ENCODE results near the gene LRRC14B.
"Not testable (repeated sequence)": the region's sequence is repeated elsewhere in the genome, so short reads cannot be mapped to it uniquely, and the experiment has no call there.

The LRRC14B gene

DNA sequence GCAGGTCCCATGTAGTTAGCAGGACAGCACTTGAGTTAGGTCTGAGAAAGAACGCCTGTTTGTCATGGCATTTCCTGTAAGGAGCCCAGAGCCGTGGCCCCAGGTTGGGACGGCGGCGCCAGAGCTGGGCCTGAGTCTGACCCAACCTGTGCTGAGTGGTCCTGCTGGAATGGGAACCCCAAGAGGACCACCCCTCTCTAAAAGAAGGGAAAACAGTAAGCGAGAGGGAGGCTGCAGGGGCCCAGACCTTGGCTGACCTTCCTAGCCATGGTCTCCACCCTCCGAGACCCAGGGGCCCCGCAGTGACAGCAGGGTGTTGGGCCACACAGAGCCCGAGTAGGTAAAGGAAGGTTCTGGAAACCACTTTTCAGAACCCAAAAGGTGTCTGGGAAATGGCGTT, 1.8 kb upstream of the LRRC14B start:
- H3K27ac ChIP-seq, result no peak overlapping the region
- DNase-seq (ENCODE audit: low read depth, low spot score), result no peak

DNA sequence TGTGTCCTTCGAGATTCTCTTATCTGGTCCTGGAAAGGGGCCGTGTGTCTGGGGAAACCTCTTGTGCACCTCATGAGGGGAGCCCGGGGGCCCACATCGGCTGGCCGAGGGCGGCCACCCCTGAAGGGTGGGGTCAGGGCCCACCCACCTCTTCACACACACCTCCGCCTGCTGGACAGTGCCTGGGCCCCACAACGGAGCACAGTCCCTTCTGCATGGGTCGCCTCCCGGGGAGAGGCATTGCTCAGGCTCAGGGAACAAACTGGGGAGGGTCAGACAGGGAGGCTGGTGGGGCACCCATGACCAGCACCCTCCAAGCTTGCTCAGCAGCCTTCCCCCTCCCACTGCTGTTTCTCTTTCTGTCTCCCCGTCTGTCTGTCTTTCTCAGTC, 1.3 kb upstream of the LRRC14B start:
- DNase-seq (ENCODE audit: low read depth, low spot score), result no peak
- H3K27ac ChIP-seq, result no peak overlapping the region

DNA sequence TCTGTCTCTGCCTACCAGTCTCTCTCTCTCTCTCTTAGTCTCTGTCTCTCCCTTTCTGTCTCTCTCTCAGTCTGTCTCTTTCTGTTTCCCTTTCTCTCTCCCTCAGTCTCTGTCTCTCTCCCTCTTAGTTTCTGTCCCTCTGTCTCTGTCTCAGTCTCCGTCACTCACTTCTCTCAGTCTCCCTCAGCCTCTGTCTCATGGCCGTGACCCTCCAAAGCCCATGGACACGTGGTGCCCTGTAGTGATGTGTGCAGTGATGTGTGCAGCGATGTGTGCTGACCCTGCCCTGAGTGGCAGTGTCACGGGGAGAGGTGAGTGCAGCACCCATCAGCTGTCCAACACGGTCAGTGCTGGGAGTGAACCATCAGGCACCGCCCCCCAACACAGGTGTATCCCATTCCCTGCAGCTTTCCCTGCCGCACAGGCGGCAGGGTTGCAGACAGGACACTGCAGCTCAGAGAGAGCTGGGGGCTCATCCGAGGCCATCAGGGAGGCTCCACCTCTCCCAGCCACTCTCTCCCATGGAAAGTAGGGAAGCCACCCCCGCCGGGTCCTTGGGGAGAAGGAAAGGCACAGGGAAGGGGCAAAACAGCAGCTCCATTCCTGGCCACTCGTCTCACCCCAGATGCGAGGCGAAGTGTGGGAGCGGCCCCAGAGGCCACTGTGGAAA, 794 bp upstream of the LRRC14B start:
- DNase-seq (ENCODE audit: low read depth, low spot score), result no peak

DNA sequence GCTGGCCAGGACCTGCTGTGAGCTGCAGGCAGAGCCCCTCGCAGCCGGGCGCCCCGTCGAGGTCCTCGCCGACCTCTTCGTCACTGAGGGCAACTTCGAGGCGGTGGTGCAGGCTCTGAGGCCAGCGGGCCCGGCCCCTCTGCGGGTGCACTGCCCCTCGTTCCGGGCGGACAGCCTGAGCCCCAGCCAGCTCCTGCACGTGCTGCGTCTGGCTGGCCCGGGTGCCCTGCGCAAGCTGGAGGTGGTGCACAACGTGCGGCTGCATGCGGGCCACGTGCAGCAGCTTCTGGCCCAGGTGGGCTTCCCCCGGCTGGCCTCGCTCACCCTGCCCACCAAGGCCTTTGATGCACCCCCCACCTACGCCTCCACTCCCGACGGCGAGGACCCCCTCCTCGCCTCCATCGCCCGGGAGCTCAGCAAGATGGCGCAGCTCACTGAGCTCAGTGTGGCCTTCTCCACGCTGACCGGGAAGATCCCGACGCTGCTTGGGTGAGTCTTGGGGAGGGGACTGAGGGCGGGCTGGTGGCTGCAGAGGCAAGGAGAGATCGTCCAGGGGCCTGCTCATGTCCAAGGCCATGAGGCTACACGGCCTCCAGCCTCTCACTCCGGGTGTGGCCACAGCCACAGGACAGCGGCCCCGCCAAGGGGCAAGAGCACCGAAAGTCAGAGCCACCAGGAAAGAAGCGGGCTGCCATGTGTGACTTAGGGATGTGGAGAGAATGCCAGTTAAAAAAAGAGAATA, 825 bp downstream of the LRRC14B start:
- H3K27ac ChIP-seq, result no peak overlapping the region
- DNase-seq (ENCODE audit: low read depth, low spot score), result no peak

More for the DNA sequence above, 794 bp upstream of the LRRC14B start:
- H3K27ac ChIP-seq, result no peak overlapping the region

DNA sequence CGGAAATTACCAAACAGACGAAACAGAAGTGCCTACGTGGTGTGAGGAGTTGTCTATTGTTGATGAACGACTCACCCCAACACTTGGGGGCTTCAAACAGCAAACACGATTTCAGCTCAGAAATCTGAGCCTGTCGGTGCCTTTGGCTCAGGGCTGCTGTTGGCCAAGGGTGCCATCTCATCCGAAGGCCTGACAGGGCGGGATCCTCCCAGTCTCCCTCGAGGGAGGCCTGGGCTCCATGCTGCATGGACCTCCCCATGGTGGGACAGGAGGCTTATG, 1.3 kb downstream of the LRRC14B start:
- DNase-seq (ENCODE audit: low read depth, low spot score), result no peak
- no peak overlapping the region for H3K27ac ChIP-seq

DNA sequence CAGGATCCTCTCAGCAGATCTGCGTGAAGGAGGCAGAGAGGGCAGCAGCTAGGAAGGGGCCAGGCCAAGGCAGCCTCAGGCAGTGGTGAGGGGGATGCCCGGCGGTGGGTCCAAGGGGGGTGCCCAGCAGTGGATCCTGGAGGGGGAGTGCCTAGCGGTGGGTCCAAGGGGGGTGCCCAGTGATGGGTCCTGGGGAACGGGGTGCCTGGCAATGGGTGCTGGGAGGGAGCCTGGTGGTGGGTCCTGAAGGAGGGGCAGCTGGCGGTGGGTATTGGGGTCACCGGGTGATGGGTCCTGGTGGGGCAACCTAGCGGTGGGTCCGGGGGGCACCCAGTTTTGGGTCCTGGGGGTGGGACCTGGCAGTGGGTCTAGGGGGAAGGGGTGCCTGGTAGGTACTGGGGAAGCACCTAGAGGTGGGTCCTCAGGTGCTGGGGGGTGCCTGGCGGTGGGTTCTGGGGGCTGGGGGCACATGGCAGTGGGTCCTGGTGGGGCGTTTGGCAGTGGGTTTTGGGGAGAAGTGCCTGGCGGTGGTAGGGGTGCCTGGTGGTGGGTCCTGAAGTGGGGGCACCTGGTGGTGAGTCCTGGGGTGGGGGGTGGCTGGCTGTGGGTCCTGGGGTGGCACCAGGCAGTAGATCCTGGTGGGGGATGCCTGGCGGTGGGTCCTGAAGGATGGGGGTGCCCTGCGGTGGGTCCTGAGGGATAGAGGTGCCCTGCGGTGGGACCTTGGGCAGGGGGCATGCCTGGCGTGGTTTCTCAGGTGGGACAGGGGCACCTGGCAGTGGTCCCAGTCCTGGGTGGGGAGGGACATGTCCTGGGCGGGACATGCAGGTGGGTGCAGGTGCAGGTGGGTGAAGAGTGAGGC, 1.9 kb downstream of the LRRC14B start:
- DNase-seq (ENCODE audit: low read depth, low spot score), result no peak

DNA sequence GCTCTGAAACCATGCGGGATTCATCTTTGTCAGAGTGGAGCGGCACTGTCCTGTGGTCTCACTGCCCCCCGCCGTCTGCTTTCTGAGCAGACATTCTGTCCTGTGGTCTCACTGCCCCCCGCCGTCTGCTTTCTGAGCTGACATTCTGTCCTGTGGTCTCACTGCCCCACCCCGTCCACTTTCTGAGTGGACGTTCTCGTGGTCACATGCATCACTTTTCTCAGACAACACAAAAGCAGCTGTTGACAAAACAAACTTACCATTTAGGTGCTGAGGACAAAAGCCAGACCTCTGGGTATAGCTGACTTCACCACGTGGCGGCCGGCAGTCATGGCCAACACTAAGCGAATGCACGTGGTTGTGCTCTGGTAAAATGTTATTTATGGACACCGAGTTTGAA, 2.8 kb downstream of the LRRC14B start:
- no peak overlapping the region for H3K27ac ChIP-seq
- DNase-seq (ENCODE audit: low read depth, low spot score), result no peak

More for the DNA sequence above, 1.9 kb downstream of the LRRC14B start:
- no peak overlapping the region for H3K27ac ChIP-seq

DNA sequence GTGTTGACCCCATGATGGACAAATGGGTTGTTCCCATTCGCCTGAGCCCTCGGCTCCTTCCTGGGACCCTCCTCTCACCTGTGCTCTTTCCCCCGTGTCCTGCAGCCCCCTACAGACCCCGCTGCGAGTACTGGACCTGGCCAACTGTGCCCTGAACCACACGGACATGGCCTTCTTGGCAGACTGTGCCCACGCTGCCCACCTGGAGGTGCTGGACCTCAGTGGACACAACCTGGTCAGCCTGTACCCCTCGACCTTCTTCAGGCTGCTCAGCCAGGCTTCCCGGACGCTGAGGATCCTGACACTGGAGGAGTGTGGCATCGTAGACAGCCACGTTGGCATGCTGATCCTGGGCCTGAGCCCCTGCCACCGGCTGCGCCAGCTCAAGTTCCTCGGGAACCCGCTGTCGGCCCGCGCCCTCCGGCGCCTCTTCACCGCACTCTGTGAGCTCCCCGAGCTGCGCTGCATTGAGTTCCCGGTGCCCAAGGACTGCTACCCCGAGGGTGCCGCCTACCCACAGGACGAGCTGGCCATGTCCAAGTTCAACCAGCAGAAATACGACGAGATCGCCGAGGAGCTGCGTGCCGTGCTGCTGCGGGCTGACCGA, 3.4 kb downstream of the LRRC14B start:
- H3K27ac ChIP-seq, result no peak overlapping the region
- no peak for DNase-seq (ENCODE audit: low read depth, low spot score)

DNA sequence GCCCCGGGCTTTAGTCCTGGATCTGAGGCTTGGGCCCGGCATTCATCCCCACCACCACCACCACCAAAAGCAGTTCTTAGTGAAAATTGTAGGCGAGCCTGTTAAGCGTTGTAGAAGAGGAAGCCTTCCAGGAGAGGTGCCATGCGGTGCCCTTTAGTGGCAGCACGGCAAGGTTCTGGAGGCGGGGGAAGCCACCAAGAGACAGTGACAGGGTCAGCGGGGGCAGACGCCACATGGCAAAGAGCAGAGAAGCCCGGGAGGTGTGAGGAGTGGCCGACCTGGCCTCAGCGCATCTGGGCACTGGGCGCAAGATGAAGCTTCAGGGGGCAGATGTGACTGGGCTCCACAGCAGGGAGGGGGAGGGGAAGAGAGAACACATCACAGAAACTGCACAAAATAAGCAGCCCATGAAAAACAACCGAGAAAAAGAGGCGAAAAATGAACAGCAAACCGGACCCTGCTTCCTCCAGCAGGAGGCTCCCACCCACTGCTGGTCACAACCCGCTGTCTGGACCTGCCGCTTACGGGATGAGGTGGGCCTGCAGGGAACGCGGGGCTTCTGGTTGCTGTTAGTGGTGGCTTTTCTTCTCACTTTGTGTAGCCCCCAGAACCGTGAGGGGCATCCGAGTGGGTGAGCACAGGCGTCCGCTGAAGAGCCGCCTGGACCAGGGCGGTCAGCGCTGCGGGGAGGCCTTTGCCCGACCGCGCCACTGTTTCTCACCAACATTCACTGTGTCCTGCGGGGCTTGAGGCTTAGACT, 4.3 kb downstream of the LRRC14B start:
- DNase-seq (ENCODE audit: low read depth, low spot score), result no peak
- no peak overlapping the region for H3K27ac ChIP-seq

DNA sequence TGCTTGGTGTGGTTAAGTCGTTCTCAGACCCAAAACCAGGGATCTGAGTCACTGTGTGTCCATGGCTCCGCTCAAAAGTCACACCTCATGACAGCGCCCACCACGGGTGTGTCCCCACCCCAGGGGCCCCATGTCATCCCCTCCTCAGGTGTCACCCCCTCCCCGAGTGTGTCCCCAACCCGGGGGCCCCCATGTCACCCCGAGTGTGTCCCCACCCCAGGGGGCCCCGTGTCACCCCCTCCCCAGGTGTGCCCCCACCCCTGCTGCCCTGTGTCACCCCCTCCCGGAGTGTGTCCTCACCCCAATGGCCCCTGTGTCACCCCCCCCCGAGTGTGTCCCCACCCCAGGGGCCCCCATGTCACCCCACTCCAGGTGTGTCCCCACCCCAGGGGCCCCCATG, 5.1 kb downstream of the LRRC14B start:
- DNase-seq (ENCODE audit: low read depth, low spot score), result no peak
- no peak overlapping the region for H3K27ac ChIP-seq

DNA sequence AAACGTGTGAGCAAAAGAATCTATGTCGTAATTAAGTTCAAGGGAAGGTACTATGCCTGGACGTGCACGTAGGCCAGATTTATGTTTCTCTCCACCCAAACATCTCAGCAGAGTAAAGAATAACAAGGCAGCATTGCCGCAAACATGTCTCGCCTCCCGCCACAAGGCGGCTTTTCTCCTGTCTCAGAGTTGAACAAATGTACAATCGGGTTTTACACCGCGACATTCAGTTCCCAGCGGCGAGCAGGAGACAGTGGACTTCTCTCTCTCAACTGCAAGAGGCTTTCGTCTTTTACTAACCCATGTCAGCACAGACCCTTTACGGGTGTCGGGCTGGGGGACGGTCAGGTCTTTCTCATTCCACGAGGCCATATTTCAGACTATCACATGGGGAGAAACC, 5.7 kb downstream of the LRRC14B start:
- DNase-seq (ENCODE audit: low read depth, low spot score); H3K27ac ChIP-seq: not testable (repeated sequence)

DNA sequence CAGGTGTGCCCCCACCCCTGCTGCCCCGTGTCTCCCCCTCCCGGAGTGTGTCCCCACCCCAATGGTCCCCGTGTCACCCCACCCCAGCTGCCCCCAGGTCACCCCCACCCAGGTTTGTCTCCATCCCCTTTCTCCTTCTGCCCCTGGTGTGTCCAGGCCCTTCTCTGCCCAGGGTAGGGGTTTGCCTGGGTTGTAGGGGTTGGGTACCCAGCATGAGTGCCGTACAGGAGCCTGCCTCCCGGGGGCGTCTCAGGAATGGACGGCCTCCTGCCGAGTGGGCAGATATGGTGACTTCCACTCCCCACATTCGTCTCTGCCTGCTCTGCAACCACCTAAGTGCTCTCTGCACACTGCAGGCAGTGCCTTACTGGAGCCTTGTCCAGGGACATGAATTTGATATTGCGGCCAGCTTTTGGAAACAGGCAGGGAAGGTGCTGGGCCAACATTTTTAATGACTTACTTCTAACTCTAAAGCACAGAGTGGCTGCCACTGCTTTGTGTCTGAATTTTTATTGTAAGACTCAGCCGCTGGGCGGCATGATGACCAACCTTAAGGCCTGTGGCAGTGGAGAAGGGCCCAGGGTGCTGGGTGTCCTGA, 6.7 kb downstream of the LRRC14B start:
- no peak for DNase-seq (ENCODE audit: low read depth, low spot score)
- H3K27ac ChIP-seq, result no peak overlapping the region

DNA sequence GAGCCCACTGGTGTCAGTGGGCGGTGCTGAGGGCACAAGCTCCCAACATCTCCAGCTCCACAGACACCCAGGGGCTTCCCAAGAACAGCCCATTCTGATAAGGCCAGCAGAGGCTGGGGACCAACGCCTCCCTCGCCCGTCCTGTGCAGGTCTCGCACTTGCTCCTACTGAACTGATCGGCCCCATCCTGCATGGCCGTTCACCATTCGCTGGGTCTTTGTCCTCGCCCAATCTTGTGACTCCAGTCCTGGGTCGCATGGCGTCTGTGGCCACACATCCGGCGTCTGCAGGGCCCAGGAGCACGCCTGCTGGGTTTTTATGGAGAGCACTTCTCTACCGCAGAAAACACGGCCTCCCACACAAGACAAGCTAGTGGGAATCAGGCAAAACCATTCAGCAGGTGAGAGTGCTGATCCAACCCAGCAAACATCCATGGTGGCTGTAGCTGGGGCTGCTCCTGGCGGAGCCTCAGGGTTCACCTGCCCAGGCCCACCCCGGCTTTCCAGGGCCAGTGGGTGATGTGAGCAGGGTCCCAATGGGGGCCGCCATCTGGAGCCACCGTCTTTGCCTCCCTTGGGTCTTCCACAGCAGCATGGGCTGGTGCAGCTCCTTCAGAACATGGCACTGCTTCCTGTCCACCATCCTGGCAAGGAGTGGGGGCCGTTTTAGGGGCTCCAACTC, 7.4 kb downstream of the LRRC14B start:
- no peak for DNase-seq (ENCODE audit: low read depth, low spot score)
- H3K27ac ChIP-seq, result no peak overlapping the region

DNA sequence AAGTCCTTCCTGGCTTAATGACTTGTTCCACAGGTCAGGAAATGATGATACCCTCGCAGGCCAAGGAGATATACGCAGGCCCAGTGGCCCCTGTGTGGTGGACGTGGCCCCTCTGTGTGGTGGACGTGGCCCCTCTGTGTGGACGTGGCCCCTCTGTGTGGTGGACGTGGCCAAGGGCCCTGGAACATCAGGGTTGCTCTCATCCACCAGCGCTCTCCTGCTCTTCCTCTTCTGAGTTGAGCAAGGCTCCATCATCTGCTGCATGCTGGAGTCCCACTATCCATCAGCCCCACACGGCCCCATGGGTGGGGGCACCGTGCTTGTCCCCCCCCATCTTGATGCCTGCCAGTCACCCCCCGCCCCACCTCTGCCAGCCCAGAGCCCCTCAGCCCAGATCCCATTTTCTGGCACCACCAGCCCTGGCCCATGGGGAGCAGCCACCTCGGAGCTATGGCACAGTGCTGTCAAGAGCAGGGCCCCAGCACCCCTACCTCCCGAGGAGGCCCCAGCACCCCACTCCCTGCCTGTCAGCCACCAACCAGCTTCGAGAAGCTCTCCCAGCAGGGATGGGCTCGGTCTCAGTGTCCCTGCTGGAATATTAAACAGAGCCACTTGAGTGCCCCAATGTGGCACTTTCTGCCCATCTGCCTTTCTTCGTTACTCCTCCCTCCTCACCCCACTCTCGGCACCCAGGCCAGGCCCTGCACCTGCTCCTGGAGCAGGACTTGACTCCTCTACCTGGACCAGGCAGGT, 8.1 kb downstream of the LRRC14B start:
- no peak for DNase-seq (ENCODE audit: low read depth, low spot score)
- no peak overlapping the region for H3K27ac ChIP-seq

DNA sequence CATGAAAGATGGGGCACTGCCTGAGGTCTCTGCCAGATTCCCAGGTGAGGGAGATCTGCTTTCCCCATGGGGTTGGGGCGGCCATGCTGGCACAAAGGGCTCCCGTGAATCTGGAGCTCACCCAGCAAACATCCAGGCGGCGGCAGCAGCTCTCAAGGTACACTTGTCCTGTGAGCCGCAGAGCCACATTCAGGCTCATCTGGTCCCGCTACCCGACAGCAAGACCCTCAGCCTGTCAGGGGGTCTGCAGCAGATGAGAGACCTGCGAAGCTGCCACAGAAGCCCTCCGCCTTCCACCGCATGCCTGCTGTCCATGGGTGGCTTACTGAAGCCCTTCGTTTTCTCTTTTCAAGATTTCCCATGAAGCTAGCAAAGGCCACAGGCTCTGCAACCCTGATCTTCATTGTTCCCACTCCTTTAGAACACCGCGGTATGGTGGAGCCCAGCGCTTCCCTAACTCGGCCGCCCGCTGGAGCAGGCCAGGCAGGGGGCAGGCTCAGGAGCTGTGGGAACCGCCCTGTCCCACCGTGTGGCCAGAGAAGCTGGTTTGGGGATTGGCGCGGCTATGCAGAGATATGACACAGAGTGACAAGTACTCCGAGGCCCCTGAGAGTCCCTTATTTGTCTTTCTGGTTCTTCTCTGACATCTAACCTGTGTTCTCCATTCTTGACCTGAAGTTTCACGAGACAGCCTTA, 8.8 kb downstream of the LRRC14B start:
- no peak overlapping the region for H3K27ac ChIP-seq
- no peak for DNase-seq (ENCODE audit: low read depth, low spot score)

DNA sequence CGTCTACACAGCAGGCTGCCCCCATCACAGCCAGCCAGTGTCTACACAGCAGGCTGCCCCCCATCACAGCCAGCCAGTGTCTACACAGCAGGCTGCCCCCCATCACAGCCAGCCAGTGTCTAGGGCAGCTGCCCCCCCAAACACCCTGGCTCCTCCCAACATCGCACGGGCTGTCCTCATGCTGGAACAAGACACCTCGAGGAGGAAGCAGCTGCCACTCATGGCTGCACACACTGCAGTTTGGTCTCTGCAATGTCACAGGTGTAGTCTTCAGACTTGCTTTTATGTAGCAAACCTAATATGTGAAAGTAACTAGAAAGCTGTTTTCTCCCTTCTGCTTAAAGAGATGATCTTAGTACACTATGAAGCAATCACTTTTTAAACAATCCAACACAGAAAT, 9.7 kb downstream of the LRRC14B start:
- DNase-seq (ENCODE audit: low read depth, low spot score), result no peak
- H3K27ac ChIP-seq, result no peak overlapping the region

DNA sequence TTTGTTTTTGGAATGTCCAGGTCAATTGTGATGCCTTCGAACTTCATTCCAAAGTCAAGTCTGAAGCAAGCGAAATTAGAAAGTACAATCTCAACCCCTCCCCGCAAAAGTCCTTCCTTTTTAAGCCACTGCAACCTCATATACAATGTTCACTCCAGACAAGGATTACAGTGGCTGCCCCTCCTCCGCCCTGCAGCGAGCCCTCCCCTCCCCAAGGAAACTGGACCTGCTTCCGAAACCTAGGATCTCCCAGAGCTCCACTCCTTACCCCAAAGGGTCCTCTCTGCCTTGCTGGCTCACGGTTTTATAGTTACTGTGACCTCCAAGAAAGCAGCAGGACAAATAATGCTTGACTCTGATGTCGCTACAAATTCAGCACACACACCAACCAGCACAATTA, 10.4 kb downstream of the LRRC14B start:
- H3K27ac ChIP-seq, result no peak overlapping the region
- DNase-seq (ENCODE audit: low read depth, low spot score), result no peak

Data from epithelial cell of prostate (primary cell).